GM11168 (cell line): Measurements from ENCODE around the gene NOL9.

Source experiments
- in situ Hi-C: fragments of 300-500 bp; cut with MboI; formaldehyde crosslinking; loops from one replicate; pipeline ENCODE4 v1.12.0; 2022; ENCODE audit warnings: low sequenced_read_pairs; ENCODE audit not compliant: unreplicated experiment

Gene NOL9

DNA sequence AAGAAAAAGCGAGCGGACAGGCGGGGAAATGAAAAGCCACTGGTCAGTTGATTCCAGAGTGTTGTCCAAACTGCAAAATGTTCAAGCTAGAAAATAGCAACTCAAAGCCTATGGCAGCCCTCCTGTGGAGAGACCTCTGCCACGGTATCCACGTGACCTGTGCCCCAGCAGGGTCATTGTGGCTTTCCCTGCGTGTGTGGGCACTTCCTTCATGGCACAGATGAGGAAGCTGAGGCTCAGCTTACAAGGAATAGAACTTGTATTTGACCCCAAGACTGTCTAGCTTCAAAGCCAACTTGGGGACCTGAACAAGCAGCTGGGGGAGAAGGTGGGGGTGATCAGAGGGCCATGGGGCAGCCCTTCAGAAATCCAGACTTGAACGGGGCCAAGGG lies 47.3 kb downstream of the NOL9 start:
- in situ Hi-C loops, result no loop called here

DNA sequence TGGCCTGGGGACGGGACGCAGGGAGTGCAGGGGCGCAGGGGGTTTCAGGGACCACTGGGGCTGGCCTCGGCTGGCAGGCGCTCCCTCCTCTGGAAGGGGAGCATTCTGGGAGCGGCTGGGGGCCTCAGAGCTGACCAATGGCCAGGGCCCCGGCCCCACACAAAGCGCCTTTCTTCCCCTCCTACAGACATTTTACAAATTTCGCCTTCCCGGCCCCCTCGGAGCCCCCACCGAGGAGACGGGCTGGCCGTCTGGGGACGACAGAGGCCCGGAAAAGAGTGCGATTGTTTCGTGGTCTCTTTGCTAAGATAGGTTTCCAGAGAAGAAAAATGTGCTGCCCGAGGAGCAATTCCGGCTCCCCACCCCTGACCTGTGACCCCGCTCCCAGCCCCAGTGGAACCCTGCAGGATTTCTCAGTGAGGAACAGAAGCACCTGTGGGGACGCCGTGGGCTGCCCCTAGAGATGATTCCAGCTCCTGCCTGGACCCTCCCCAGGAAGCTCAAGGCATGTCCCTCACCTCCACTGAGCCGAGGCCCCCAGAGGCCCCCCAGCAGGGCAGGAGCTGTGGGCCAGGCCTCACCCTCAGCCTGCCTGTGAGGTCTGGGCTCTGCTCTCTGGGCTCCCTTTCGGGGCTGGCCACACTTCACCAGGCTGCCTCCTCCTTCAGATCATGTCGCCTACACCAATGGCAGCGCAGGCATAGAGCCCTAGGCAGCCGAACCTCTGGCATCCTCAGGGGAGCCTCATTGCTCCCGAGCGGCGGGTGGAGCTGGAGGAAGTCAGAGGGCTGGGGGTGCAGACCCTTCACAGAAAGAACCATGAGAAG lies 47.9 kb downstream of the NOL9 start:
- in situ Hi-C loops, result no loop called here

DNA sequence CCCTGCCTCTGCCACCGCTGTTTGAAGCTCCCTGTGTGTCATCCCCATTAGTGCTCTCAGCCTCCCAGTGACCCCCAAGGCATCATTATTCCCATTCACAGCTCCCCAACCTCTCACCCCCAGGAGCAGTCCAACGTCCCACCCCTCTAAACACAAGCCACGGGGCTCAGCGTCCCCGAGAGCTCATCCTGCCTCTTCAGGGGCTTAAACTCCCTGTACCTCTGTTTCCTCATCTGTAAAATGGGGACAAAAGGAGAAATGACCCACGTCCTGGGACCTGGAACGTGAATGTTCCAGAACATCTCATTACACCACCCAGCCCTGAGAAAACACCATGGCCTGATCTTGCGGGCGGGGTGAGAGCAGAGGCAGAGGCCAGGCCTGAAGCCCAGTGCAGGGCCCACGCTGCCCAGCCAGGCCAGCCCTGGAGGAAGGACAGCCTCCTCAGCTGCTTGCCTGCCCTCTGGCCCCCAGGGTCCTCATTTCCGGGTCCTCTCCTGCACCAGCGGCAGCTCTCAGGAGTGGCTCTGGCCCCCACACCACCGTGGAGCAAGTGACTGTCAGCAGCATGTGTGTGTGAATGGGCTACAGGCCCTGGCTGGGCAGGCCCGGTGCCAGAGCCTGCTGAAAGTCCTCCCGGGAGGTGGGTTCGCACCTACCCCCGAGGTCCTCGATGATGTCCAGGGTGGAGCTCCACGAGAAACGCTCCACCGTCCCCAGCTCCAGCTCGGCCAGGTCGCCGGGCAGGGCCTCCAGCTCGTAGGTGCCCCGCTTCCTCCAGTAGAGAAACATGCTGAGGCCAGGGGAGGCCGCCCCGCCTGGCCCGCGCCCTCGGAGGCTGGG lies 48.7 kb downstream of the NOL9 start:
- in situ Hi-C loops, result no loop called here

DNA sequence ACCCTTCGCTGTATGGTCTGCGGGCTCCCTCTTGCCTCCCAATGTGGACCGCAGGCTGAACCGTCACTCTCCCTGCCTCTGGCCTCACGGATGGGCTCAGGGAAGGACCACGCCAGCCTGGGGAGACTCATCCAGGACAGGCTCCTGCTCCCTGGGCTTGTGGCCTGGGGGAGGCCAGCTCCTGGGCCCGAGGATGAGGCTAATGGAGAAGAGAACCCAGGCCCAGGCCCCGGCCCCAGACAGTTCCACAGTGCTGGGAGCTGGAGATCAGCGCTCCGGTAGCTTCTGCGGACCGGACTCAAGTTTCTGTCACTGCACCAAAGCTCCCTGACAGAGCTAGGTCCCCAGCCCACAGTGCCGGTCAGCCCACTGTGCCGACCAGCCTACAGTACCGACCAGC lies 49.4 kb downstream of the NOL9 start:
- in situ Hi-C loops, result no loop called here

DNA sequence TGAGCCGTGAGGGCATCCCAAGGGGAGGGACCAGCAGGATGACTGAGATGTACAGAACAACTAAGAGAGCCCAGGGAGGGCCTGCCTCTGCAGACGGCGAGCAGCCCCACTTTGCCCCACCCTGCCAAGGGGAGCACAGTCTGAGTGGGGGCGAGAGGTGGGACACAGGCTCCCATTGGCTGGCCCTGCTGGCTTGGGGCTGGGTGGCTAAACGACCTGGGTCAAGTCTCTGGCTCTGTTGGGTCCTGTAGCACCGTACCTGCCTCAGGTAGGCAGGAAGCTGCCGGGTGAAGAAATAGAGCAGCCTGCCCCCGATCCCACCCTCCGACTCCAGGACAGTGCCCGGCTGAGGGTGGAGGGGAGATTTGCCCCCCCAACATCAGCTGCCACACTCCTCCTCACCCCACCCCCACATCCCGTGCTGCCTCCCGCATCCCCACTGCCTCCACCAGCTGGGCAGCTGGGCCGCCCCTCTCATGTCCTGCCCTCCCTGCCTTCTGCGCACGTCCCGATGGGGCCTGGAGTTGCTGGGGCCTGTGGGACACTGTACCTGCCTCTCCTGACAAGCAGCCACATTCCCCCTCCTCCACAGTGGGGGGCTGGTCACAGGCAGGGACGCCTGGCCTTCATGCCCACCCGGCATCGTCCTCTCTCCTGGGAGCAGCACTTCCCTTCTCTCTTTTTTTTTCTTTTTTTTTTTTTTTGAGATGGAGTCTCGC lies 50.3 kb downstream of the NOL9 start:
- in situ Hi-C loops, result no loop called here

DNA sequence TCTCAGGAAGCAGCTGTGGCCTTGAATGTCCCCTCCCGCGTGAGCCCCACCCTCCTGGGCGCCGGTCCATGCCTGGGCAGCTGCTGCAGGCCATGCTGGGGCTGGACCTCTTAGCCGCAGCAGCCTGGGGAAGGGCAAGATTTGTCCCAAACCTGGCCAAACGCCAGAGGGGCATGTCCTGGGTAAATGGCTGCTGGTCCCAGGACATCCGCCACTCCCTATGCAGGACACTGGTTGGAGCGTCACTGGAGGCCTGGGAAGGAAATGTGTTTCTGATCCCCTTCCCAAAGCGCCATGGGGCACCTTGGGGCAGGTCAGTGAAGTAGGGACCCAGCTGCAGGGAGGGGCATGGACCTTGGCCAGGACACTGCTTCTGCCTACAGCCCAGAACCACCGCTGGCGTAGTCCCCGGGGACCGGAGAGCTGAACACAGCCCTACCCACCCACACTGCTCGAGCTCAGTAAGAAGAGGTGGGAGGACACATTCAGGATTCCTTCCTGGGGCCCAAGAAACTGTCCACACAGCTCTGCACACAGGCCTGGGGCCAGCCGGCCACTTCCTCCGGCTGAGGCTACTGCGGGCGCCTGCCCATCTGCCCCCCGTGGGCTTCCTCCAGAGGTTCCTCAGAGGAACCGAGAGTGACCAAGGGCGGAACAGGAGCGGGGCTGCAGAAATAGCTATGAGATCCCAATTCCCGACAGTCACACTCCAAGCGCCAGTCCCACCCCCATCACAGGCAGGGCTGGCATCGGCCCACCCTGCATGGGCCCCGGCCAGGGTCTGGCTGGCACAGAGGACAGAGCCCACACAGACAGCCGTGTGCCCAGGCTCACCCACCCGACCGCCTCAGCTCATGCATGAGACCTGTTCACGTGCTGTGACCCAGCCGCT lies 52.1 kb downstream of the NOL9 start:
- in situ Hi-C loops, result no loop called here

DNA sequence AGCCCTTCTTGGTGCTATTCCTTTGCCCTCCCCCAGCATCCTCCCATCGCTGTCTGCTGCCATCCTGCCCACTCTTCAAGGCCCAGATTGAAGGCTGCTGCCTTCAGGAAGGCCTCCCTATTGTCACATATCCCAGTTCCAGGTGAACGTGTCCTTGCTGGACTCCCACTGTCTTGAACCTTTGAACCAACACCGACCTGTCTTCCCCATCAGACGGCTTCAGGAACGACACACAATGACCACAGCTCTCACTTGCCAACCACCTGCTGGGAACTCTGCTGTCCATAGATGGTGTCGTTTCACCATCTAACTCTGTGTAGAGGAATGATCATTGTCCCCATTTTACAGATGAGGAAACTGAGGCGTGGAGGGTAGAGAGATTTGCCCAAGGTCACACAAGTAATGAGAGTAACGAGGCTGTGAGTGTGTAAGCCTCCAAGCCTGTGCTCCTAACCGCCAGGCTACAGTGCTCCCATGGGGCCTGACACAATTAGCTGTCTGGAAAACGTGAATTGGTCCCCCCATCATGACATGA lies 53.0 kb downstream of the NOL9 start:
- in situ Hi-C loops, result no loop called here

DNA sequence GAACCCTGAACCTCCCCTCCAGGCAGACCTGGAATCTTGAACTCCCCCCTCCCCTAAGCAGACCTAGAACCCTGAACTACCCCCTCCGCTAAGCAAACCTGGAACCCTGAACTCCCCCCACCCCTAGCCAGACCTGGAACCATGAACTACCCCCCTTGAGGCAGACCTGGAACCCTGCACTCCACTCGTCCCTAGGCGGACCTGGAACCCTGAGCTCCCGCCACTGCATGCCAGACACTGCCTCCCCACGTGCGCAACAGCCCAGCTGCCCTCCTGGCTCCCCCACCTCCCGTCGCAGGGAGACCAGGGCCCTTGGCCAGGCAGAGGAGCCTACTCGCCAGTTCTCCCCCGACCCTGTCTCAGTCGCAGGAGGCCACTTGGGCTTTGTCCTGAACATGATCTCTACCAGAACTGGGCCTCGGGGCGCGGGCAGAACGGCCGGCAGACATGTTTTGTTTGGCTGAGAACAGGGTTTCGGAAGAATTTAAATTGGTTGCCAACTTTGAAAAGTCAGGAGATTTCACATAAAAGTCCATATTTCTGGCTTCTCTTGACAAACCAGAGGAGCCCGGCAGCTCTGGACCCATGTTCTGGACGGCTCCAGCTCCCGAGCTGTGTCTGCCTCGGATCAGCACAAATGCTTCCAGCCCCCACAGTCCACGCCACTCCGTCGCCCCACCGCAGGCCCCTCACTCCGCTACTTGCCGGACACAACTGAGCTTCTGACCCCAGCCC lies 53.6 kb downstream of the NOL9 start:
- in situ Hi-C loops, result no loop called here

DNA sequence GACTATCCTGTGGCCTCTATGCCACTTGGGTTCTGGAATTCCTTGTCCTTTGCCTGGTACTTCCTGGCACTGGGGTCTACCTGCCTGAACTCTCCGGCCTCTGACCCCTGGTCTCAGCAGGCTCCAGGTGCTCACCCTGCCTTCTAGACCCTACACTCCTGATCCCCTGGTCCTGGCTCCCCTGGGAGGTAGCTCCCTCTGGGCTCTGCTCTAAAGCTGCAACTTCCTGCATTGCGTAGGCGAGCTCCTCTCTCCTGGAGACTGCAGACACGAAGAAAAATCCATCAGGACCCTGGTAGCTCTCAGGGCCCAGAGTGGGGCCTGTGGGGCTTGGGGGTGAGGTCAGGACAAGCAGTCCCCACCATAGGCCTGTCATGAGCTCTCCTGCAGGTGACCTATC lies 55.0 kb downstream of the NOL9 start:
- in situ Hi-C loops, result no loop called here

DNA sequence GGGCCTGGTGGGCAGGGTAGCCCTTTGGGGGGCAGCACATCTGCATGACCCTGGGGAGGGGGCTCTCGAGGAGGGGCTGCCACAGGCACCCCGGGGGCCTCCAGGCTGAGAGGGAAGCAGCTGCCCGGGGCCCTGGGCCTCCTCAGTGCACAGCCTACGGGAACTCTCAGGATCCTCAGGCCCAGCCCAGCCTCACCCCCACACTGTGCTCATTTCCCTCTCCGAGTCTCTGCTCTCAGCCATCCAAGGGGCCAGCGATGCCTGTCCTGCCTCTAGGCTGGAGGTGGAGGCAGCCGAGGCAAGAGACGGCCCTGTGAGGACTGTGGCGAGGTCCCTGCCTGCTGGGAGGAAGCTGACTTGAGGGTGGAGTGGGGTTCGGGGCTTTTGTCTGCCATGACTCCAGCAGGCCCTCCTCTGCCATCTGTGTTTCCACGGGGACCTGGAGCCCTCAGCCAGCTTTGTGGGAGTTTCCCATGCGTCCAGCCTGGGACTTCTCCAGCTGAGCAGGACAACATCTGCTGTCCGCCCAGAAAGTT lies 55.7 kb downstream of the NOL9 start:
- in situ Hi-C loops, result no loop called here

DNA sequence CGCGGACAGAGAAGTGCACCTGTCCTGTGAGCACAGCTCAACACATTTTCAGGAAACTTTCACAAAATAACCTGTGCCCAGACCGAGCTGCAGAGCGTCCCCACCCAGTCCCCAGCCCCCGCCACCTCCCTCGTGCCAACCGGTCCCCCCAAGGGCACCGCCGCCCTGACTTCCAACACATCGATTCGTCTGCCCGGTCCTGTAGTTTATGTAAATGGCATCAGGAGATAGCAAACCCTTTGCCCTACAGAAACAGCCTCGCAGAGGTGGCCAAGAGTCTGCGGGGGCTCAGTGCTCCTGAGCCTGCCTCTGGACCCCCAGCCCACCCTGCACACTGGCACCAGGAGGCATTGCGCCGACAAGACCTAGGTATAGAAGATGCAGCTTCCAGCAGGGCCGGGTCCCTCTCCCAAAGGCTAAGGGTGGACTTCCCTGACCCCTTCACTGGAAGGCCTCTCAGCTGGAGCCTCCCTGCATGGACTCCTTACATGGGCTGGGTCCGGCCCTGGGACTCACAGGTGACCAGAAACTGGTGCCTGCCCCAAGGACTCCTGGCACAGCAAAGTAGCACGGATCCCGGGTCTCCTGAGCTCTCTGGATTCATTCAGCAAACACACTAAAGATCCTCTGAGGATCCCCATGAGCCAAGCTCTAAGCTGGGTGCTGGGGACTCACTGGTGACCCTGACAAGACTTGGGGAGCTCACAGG lies 56.3 kb downstream of the NOL9 start:
- in situ Hi-C loops, result no loop called here

DNA sequence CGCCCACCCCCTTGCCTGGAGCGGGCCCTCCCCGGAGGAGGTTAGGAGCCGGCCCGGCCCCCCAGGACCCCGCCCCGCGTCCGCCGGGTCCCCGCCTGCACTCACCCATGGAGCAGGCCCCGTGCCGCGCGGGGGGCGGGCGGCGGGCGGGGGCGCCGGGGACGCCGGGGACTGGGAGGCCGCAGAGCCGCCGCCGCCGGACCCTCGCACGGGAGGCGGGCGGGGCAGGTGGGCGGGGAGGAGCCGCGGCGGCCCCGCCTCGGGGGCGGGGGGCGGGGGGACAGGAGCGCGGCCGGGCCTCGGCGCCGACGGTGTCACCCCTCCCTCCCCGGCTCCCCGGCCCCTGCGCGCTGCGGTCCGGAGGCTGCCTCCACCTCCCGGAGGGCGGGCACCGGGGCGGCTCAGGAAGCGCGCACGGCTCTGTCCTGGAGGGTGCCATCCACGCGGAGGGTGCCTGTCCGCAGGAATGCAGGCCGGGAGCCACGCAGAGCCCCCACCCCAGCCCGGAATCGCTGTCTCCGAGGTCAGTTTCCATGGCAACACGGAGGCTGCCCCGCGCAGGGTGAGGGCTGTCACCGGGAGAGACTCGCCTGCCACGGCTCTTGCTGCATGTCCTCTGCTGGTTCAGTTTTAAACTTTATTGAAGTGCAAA lies 57.0 kb downstream of the NOL9 start:
- in situ Hi-C loops, result no loop called here

DNA sequence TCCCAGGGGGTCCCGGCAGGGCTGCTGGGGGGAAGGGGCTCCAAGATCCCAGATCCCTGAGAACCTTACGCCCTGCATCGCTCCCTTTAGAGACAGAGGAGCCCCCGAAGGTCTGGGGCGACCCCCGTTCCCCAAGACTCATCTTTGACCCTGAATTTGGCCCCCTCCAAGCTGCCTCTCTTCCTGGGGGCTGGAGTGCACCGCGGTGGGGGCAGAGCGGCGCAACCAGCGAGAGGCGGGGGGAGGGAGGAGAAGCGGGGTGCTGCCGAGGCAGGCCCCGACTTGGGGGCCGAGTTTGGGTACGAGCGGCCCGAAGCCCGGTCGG lies 57.5 kb downstream of the NOL9 start:
- in situ Hi-C loops, result no loop called here

DNA sequence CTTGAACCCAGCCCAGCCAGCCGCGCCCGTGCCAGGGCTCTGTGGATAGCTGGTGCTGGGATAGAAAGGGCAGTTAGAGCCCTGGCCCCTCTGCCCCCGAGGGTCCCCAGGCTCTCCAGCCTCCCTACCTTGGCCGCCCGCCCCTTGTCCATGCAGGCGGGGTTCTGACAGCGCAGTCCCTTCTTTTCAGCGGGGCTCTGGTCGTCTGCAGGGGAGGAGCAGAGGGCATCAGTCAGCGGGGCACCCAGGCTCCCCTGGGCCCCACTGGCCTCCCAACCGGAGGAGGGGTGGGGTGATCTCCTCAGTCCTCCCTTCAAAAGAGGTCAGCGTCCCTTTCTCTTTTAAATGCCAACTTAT lies 58.0 kb downstream of the NOL9 start:
- in situ Hi-C loops, result no loop called here

DNA sequence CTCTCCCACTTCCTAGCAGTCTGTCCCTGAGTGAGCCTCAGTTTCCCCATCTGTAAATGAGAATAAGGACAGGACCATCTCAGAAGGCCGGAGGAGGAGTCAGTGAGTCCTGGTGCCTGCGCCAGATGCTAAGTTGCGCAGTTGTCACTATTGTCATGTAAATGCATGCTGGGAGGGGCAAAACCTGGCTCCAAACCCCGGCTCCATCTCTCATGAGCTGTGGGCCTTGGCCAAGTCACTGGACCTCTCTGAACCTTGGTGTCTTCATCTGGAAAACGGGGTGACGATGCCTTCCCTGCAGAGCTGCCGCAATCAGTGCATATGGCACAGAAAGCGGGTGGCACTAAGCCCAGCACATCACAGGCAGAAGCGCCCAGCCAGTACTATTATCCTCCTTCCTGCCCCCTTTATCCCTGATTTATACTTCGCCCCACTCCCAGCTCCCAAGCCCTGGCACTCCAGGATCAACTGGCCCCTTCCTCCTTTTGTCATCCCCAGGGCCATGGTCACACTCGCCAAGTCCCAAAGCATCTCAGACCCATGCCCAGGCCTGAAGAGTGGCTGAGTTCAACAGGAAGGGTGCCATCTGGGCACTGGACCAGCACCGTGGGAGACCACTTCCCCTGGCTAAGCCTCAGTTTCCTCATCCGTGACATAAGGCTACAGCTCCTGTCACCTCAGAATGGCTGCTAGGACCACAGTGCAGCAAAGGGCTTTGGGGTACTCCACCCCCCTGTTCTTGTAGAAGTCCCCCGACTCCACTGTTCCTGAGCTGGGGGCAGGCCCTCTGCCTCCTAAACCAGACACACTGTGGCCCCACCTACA lies 58.6 kb downstream of the NOL9 start:
- in situ Hi-C loops, result no loop called here

DNA sequence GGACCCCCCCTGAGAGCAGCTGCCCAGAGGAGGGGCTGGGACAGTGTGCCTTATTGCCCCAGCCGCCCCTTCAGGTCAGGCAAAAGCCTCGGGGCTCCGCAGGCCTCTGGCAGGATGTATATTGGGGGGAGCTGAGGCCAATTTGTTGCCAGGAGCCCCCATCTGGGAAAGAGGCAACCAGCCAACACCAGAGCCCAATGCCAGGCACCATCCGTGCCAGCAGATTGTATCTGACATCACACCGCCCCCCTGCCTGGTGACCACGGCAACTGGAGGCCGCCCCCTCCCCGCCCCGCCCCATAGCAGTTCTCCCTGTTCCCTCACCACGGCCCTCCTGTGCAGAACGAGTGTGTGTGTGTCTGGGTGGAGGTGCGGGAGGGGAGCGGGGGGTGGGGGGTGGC lies 59.3 kb downstream of the NOL9 start:
- in situ Hi-C loops, result no loop called here

DNA sequence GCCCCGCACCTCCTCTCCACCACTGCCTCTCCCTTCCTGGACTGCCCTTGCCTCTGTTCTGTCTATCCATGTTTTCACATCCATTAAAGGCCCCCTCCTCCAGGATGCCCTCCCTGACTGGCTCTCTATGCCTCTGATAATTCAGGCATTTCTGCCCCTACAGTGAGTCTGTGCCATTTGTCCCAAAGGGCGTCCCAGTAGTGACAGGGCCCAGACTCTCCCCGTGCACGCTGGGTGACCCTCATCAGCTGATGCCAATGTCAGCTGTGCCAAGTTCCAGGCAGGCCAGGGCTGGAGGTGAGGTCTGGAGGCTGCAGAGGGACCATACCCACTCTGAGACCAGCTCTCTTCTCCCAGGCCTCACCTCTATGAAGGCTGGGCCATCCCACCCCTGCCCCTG lies 59.7 kb downstream of the NOL9 start:
- in situ Hi-C loops, result no loop called here
